ENCODE measurements around the gene EBI3. TPM values are rescaled to one million over a fixed set of nuclear protein-coding genes. Genes with fewer than 3 reads are reported as not detected.
A peak's percentile ranks its signal among the peaks of the same experiment; 100 is the strongest.

Gene EBI3
- total and polyA plus RNA-seq, 11 donors: 0.27 to 5.6 (median 0.88) TPM

GRCh38 chr19:4256563-4256962 is 27.2 kb downstream of the EBI3 start:
- Histone ChIP-seq H3K27me3 (no peaks in the 10 kb centered on the region), H3K4me3 (no peak overlapping the region), H3K36me3 (peaks cover 3 to 98% (median 93%) of the 10 kb centered on the region in 9 donors), H3K9me3 (peaks cover 0 to 17% (median 3%) of the 10 kb centered on the region in 12 donors), H3K4me1 (no peaks in the 10 kb centered on the region), H3K27ac (no peak overlapping the region)
- WGBS, 4 donors: 98 to 100% (median 99%) methylated on average over 3 to 4 of the region's 4 CpGs
- DNase-seq: no peak
- no peak for ATAC-seq
- no peak for TF ChIP-seq POLR2A (IDR thresholded peaks at IDR 0.05)
- TF ChIP-seq, protein P1, sequence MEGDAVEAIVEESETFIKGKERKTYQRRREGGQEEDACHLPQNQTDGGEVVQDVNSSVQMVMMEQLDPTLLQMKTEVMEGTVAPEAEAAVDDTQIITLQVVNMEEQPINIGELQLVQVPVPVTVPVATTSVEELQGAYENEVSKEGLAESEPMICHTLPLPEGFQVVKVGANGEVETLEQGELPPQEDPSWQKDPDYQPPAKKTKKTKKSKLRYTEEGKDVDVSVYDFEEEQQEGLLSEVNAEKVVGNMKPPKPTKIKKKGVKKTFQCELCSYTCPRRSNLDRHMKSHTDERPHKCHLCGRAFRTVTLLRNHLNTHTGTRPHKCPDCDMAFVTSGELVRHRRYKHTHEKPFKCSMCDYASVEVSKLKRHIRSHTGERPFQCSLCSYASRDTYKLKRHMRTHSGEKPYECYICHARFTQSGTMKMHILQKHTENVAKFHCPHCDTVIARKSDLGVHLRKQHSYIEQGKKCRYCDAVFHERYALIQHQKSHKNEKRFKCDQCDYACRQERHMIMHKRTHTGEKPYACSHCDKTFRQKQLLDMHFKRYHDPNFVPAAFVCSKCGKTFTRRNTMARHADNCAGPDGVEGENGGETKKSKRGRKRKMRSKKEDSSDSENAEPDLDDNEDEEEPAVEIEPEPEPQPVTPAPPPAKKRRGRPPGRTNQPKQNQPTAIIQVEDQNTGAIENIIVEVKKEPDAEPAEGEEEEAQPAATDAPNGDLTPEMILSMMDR (IDR thresholded peaks at IDR 0.05): no peak
- intact Hi-C loops (cut with DNase I): no loop called here

GRCh38 chr19:4257025-4257424 is 27.7 kb downstream of the EBI3 start:
- Histone ChIP-seq H3K27ac (no peak overlapping the region), H3K9me3 (peaks cover 0 to 17% (median 3%) of the 10 kb centered on the region in 12 donors), H3K36me3 (peaks cover 3 to 98% (median 93%) of the 10 kb centered on the region in 9 donors), H3K4me1 (no peaks in the 10 kb centered on the region), H3K27me3 (no peaks in the 10 kb centered on the region), H3K4me3 (no peak overlapping the region)
- no peak for ATAC-seq
- intact Hi-C loops (cut with DNase I): no loop called here
- no peak for DNase-seq
- 77 to 97% (median 91%) methylated on average over 6 of the region's 6 CpGs for WGBS, 4 donors
- no peak for TF ChIP-seq POLR2A (IDR thresholded peaks at IDR 0.05)
- TF ChIP-seq, protein P1 (IDR thresholded peaks at IDR 0.05): no peak

DNA sequence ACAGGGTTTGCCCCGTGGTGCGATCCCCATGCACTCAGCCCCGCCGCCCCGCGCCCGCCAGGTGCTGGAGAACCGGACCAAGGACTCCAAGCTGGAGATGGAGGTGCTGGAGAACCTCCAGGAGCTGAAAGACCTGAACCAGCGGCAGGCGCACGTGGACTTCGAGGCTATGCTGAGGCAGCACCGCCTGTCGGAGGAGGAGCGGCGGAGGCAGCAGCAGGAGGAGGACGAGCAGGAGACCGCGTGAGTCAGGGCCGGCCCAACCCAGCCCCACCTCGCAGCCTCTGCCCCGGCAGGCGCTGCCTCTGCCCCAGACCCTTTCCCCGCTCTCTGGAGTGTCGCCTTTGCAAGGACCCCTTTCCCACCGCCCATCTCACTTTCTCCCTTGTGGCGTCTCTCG is 28.9 kb downstream of the EBI3 start:
- peaks cover 0 to 17% (median 3%) of the 10 kb centered on the region in 12 donors for H3K9me3 ChIP-seq
- WGBS, 4 donors: 91 to 97% (median 96%) methylated on average over 21 to 28 of the region's 28 CpGs
- no peak overlapping the region for H3K4me3 ChIP-seq
- no peaks in the 10 kb centered on the region for H3K4me1 ChIP-seq
- peaks cover 3 to 98% (median 95%) of the 10 kb centered on the region in 9 donors for H3K36me3 ChIP-seq
- no peak overlapping the region for H3K27ac ChIP-seq
- peak in 3 of 4 donors; percentile 14 to 33 (median 20) for ATAC-seq
- DNase-seq: no peak
- intact Hi-C loops (cut with DNase I): no loop called here
- no peaks in the 10 kb centered on the region for H3K27me3 ChIP-seq
- TF ChIP-seq, protein P1 (IDR thresholded peaks at IDR 0.05): no peak
- TF ChIP-seq POLR2A (IDR thresholded peaks at IDR 0.05): no peak

GRCh38 chr19:4260613-4261191 is 31.4 kb downstream of the EBI3 start:
- Histone ChIP-seq H3K4me1 (no peaks in the 10 kb centered on the region), H3K27me3 (no peaks in the 10 kb centered on the region), H3K4me3 (no peak overlapping the region), H3K36me3 (peaks cover 0 to 96% (median 89%) of the 10 kb centered on the region in 9 donors), H3K27ac (no peak overlapping the region), H3K9me3 (peaks cover 0 to 7% (median 2%) of the 10 kb centered on the region in 12 donors)
- WGBS, 4 donors: 93 to 96% (median 95%) methylated on average over 10 to 11 of the region's 11 CpGs
- intact Hi-C loops (cut with DNase I): loop anchor here in 5 of 10 donors (10.0 kb wide), 4 partner anchors 64 to 264 kb away; partner anchors contain the start of genes CHAF1A (in 1 of the 5) and SH3GL1 (in 1 of the 5)
- DNase-seq (no peak), ATAC-seq (no peak)
- TF ChIP-seq, protein P1 (IDR thresholded peaks at IDR 0.05): no peak
- TF ChIP-seq POLR2A (IDR thresholded peaks at IDR 0.05): no peak

Data from heart left ventricle (tissue), 16 donors.